Hepatocyte (in vitro differentiated cells): ENCODE measurements around the gene MAD1L1.

ENCODE experiments used
- EZH2 ChIP-seq: fragments of 200-600 bp; sonication (generic); IDR thresholded peaks from 2 replicates; pipeline ENCODE4 v1.6.1; 2016; ENCODE audit warnings: antibody characterized with exemption, mild to moderate bottlenecking, borderline replicate concordance
- EZH2phosphoT487 ChIP-seq: fragments of 200-600 bp; sonication (generic); IDR thresholded peaks from one replicate; pipeline ENCODE4 v1.6.1; 2018; ENCODE audit warnings: antibody characterized with exemption, mild to moderate bottlenecking, low read depth, moderate library complexity; ENCODE audit not compliant: unreplicated experiment, severe bottlenecking
- TF ChIP-seq, protein P1 (sequence below): fragments of 200-600 bp; sonication (generic); IDR thresholded peaks from 2 replicates; pipeline ENCODE4 v1.5.1; 2016; ENCODE audit warnings: antibody characterized with exemption, mild to moderate bottlenecking; ENCODE audit not compliant: poor library complexity

DNA sequence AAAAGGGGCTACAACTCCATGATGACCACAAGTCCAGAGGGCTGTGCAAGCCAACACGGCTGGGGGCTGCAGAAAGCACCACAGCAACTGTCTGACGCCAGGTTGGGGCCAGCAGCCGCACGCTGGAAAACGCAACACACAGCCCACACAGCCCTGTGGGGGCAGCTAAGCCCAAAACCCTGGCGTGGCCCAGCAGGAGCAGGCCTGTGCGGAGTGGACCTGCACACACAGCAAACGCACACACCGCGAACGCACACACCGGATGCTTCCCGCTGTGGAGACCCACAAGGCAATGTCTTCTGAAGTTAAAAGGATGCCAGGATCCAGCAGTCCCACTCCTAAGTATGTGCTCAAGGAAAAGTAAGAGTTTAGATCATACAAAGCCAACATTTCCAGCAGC, 121.2 kb downstream of the MAD1L1 start:
- TF ChIP-seq, protein P1, sequence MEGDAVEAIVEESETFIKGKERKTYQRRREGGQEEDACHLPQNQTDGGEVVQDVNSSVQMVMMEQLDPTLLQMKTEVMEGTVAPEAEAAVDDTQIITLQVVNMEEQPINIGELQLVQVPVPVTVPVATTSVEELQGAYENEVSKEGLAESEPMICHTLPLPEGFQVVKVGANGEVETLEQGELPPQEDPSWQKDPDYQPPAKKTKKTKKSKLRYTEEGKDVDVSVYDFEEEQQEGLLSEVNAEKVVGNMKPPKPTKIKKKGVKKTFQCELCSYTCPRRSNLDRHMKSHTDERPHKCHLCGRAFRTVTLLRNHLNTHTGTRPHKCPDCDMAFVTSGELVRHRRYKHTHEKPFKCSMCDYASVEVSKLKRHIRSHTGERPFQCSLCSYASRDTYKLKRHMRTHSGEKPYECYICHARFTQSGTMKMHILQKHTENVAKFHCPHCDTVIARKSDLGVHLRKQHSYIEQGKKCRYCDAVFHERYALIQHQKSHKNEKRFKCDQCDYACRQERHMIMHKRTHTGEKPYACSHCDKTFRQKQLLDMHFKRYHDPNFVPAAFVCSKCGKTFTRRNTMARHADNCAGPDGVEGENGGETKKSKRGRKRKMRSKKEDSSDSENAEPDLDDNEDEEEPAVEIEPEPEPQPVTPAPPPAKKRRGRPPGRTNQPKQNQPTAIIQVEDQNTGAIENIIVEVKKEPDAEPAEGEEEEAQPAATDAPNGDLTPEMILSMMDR, result no peak
- TF ChIP-seq EZH2 (no peak), EZH2phosphoT487 (no peak)
